Spleen (tissue), 7 donors: ENCODE measurements around the gene TENM4.

ENCODE experiments used
- CTCF ChIP-seq, 11 experiments: fragments of 200-600 bp in 7 of 11; fragments of 450-650 bp in 4 of 11; sonication (generic) in 4 of 11; IDR thresholded peaks in 8 of 11; conservative IDR thresholded peaks in 3 of 11; 1 replicate in 7 of 11; 2 replicates in 4 of 11; pipeline versions ENCODE4 v1.4.0 to v1.8.0; 2016 to 2021; ENCODE audit warnings: antibody characterized with exemption in 11 of 11, inconsistent platforms in 4 of 11, mild to moderate bottlenecking in 1 of 11
- POLR2A ChIP-seq, 3 donors: fragments of 450-650 bp; IDR thresholded peaks; one replicate each; pipeline ENCODE4 v1.5.1; 2017; ENCODE audit warnings: antibody characterized with exemption in 3 of 3, mild to moderate bottlenecking in 1 of 3
- donor health status: DM: no; HTN: no; CAD: no; lungs with moderate emphysema.
- donor health status: DM: no; HTN: no; CAD: no.
- donor health status: DM: no; HTN: no; CAD: no.

- TF ChIP-seq CTCF (IDR thresholded peaks at IDR 0.05 in 8 of 11, conservative IDR thresholded peaks at IDR 0.05 in 3 of 11) (no peak), POLR2A (IDR thresholded peaks at IDR 0.05) (no peak)
Measured at GRCh38 chr11:79413268-79413667, 27.6 kb downstream of the TENM4 start.
